GM21786 (cell line): Measurements from ENCODE around the gene DIRAS2.

Experiments
- ATAC-seq: cut with Tn5 transposase; IDR thresholded peaks from one replicate; pipeline ENCODE4 v1.9.1; 2021; ENCODE audit not compliant: unreplicated experiment

DIRAS2 gene

GRCh38 chr9:90613502-90613901 lies 29.1 kb downstream of the DIRAS2 start:
- no peak for ATAC-seq

- no peak for ATAC-seq
Measured at GRCh38 chr9:90612957-90613356, 29.7 kb downstream of the DIRAS2 start.

- ATAC-seq, result no peak
Measured at GRCh38 chr9:90611568-90611967, 31.1 kb downstream of the DIRAS2 start.

- no peak for ATAC-seq
Measured at GRCh38 chr9:90611121-90611520, 31.5 kb downstream of the DIRAS2 start.

GRCh38 chr9:90607701-90608516 lies 34.7 kb downstream of the DIRAS2 start:
- ATAC-seq, result no peak

GRCh38 chr9:90600029-90600428 lies 42.6 kb downstream of the DIRAS2 start:
- ATAC-seq, result no peak

- no peak for ATAC-seq
Measured at GRCh38 chr9:90598191-90598590, 44.4 kb downstream of the DIRAS2 start.

GRCh38 chr9:90593646-90594045 lies 49.0 kb downstream of the DIRAS2 start:
- ATAC-seq, result no peak

- no peak for ATAC-seq
Measured at GRCh38 chr9:90580576-90580975, 62.0 kb downstream of the DIRAS2 start.

GRCh38 chr9:90579181-90579580 lies 63.4 kb downstream of the DIRAS2 start:
- ATAC-seq, result no peak

GRCh38 chr9:90578126-90578815 lies 64.4 kb downstream of the DIRAS2 start:
- ATAC-seq, result no peak

- no peak for ATAC-seq
Measured at GRCh38 chr9:90569511-90569910, 73.1 kb downstream of the DIRAS2 start.

- no peak for ATAC-seq
Measured at GRCh38 chr9:90568667-90569066, 74.0 kb downstream of the DIRAS2 start.

GRCh38 chr9:90562229-90562628 lies 80.4 kb downstream of the DIRAS2 start:
- no peak for ATAC-seq
